Measurements from ENCODE around the gene TACC2. TPM values are rescaled to one million over a fixed set of nuclear protein-coding genes. Genes with fewer than 3 reads are reported as not detected.

Gene TACC2
- total RNA-seq, 4 donors from 2014 or later: 206 to 606 (median 261) TPM

DNA sequence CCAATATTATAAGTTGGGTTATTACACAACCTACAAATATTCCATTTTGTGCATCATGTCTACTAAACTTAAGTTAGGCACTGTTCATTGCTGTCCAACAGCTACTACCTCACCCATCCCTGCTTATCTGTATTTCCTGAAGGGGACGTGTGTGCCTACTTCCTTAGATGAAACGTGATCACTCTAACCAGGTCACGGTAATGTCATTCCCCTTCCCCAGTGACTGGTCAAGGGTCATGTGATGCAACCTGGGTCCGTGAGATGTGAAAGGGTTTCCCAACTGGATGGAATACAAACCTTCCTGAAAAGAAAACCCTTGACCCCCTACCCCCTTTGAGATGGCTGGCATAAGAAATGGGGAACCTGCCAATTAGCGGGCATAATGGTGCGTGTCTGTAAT is 12.4 kb upstream of the TACC2 start:
- DNase-seq (ENCODE audit: low spot score in 2 of 2): no peak
- Histone ChIP-seq H3K27me3 (no peaks in the 10 kb centered on the region), H3K9me3 (no peaks in the 10 kb centered on the region), H3K27ac (no peak overlapping the region), H3K36me3 (peaks cover 2% of the 10 kb centered on the region), H3K4me3 (no peak overlapping the region), H3K4me1 (peaks cover 23% of the 10 kb centered on the region)
- TF ChIP-seq EP300 (IDR thresholded peaks at IDR 0.05) (no peak), POLR2A (IDR thresholded peaks at IDR 0.05) (no peak), POLR2AphosphoS5 (IDR thresholded peaks at IDR 0.05) (no peak)
- TF ChIP-seq, protein P1, sequence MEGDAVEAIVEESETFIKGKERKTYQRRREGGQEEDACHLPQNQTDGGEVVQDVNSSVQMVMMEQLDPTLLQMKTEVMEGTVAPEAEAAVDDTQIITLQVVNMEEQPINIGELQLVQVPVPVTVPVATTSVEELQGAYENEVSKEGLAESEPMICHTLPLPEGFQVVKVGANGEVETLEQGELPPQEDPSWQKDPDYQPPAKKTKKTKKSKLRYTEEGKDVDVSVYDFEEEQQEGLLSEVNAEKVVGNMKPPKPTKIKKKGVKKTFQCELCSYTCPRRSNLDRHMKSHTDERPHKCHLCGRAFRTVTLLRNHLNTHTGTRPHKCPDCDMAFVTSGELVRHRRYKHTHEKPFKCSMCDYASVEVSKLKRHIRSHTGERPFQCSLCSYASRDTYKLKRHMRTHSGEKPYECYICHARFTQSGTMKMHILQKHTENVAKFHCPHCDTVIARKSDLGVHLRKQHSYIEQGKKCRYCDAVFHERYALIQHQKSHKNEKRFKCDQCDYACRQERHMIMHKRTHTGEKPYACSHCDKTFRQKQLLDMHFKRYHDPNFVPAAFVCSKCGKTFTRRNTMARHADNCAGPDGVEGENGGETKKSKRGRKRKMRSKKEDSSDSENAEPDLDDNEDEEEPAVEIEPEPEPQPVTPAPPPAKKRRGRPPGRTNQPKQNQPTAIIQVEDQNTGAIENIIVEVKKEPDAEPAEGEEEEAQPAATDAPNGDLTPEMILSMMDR (IDR thresholded peaks at IDR 0.05): no peak
- WGBS: 90% methylated on average over 6 of the region's 6 CpGs

GRCh38 chr10:121978511-121978910 is 10.5 kb upstream of the TACC2 start:
- Histone ChIP-seq H3K4me1 (peaks cover 17% of the 10 kb centered on the region), H3K27me3 (no peaks in the 10 kb centered on the region), H3K4me3 (no peak overlapping the region), H3K27ac (no peak overlapping the region), H3K36me3 (no peaks in the 10 kb centered on the region), H3K9me3 (no peaks in the 10 kb centered on the region)
- DNase-seq (ENCODE audit: low spot score in 2 of 2): no peak
- TF ChIP-seq POLR2A (IDR thresholded peaks at IDR 0.05) (no peak), POLR2AphosphoS5 (IDR thresholded peaks at IDR 0.05) (no peak), EP300 (IDR thresholded peaks at IDR 0.05) (no peak)
- TF ChIP-seq, protein P1 (IDR thresholded peaks at IDR 0.05): no peak
- 100% methylated on average over 1 of the region's 26 CpGs for WGBS

DNA sequence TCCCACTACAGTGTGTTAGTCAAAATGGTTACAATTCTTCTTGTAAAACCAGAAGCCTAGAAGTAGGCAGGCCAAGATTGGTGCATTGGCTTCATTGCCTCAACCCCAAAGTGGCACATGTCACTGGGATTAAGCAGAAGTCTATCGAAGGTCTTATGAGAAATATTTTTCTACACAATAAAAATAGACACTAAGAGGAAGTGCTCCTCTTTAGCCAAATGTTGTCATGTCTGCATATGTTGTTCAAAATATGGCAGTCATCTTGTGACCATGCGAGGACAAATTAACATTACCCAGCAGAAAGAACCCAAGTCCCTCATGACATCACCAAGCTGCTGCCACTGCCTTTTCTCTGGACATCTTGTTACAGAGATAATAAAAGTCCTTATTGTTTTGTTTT is 7.6 kb upstream of the TACC2 start:
- no peak for DNase-seq (ENCODE audit: low spot score in 2 of 2)
- H3K36me3 ChIP-seq: no peaks in the 10 kb centered on the region
- no peaks in the 10 kb centered on the region for H3K4me1 ChIP-seq
- H3K27me3 ChIP-seq: no peaks in the 10 kb centered on the region
- TF ChIP-seq POLR2A (IDR thresholded peaks at IDR 0.05) (no peak), POLR2AphosphoS5 (IDR thresholded peaks at IDR 0.05) (no peak), EP300 (IDR thresholded peaks at IDR 0.05) (no peak)
- TF ChIP-seq, protein P1 (IDR thresholded peaks at IDR 0.05): no peak
- H3K4me3 ChIP-seq: no peak overlapping the region
- H3K27ac ChIP-seq: no peak overlapping the region
- H3K9me3 ChIP-seq: peaks cover 6% of the 10 kb centered on the region
- 74% methylated on average over 2 of the region's 2 CpGs for WGBS

GRCh38 chr10:121983852-121984251 is 5.1 kb upstream of the TACC2 start:
- H3K9me3 ChIP-seq: peaks cover 6% of the 10 kb centered on the region
- H3K27ac ChIP-seq: no peak overlapping the region
- TF ChIP-seq POLR2AphosphoS5 (IDR thresholded peaks at IDR 0.05) (no peak), POLR2A (IDR thresholded peaks at IDR 0.05) (no peak), EP300 (IDR thresholded peaks at IDR 0.05) (no peak)
- TF ChIP-seq, protein P1 (IDR thresholded peaks at IDR 0.05): no peak
- no peak for DNase-seq (ENCODE audit: low spot score in 2 of 2)
- H3K4me1 ChIP-seq: no peaks in the 10 kb centered on the region
- H3K4me3 ChIP-seq: no peak overlapping the region
- no peaks in the 10 kb centered on the region for H3K27me3 ChIP-seq
- H3K36me3 ChIP-seq: no peaks in the 10 kb centered on the region
- 96% methylated on average over 5 of the region's 5 CpGs for WGBS

- H3K4me1 ChIP-seq: no peaks in the 10 kb centered on the region
- peaks cover 6% of the 10 kb centered on the region for H3K9me3 ChIP-seq
- TF ChIP-seq POLR2AphosphoS5 (IDR thresholded peaks at IDR 0.05): no peak
- TF ChIP-seq, protein P1 (IDR thresholded peaks at IDR 0.05): no peak
- no peak for TF ChIP-seq EP300 (IDR thresholded peaks at IDR 0.05)
- TF ChIP-seq POLR2A (IDR thresholded peaks at IDR 0.05): no peak
- H3K36me3 ChIP-seq: no peaks in the 10 kb centered on the region
- no peak for DNase-seq (ENCODE audit: low spot score in 2 of 2)
- H3K4me3 ChIP-seq: no peak overlapping the region
- 88% methylated on average over 2 of the region's 2 CpGs for WGBS
- H3K27me3 ChIP-seq: no peaks in the 10 kb centered on the region
- no peak overlapping the region for H3K27ac ChIP-seq
These were observed 4.5 kb upstream of the TACC2 start for GRCh38 chr10:121984463-121984862.

All from suprapubic skin (tissue), 4 donors.